PC-9 (cell line): ENCODE results near the gene SLC9B1.
"Not testable (repeated sequence)": the region's sequence is repeated elsewhere in the genome, so short reads cannot be mapped to it uniquely, and the experiment has no call there.

ENCODE experiments used
- CTCF ChIP-seq: fragments of 200-600 bp; sonication (generic); conservative IDR thresholded peaks from 2 replicates; pipeline ENCODE4 v1.6.1; 2017; ENCODE audit warnings: mixed run types, antibody characterized with exemption, mild to moderate bottlenecking, moderate library complexity
- EZH2 ChIP-seq: fragments of 200-600 bp; sonication (generic); IDR thresholded peaks from 2 replicates; pipeline ENCODE4 v1.8.0; 2017; ENCODE audit warnings: antibody characterized with exemption, low read depth

- not testable (repeated sequence) for TF ChIP-seq CTCF, EZH2
Observed at GRCh38 chr4:102938063-102938462, 81.4 kb downstream of the SLC9B1 start.
